Astrocyte of the cerebellum (primary cell): ENCODE results near the gene TMCC2.

Experiments
- DNase-seq: peaks from one replicate; pipeline ENCODE4 v3.0.0-alpha.2; 2011; ENCODE audit warnings: low read depth
- H3K4me3 ChIP-seq: 2 replicates; pipeline ENCODE4 v1.5.1; 2011; ENCODE audit warnings: mild to moderate bottlenecking, low read depth, low read length, moderate library complexity
- CTCF ChIP-seq: IDR thresholded peaks from 2 replicates; pipeline ENCODE4 v1.5.1; 2012; ENCODE audit warnings: low read length, low read depth, moderate library complexity, mild to moderate bottlenecking; ENCODE audit errors: missing control alignments
- in situ Hi-C: cut with HindIII; loops from 2 replicates; pipeline ENCODE4 v1.10.0; 2017; ENCODE audit warnings: low sequenced_read_pairs

TMCC2 gene

GRCh38 chr1:205260948-205261732 is 33.4 kb downstream of the TMCC2 start:
- DNase-seq = no peak
- no peak for TF ChIP-seq CTCF
- in situ Hi-C loops = no loop called here
- no peak overlapping the region for H3K4me3 ChIP-seq

DNA sequence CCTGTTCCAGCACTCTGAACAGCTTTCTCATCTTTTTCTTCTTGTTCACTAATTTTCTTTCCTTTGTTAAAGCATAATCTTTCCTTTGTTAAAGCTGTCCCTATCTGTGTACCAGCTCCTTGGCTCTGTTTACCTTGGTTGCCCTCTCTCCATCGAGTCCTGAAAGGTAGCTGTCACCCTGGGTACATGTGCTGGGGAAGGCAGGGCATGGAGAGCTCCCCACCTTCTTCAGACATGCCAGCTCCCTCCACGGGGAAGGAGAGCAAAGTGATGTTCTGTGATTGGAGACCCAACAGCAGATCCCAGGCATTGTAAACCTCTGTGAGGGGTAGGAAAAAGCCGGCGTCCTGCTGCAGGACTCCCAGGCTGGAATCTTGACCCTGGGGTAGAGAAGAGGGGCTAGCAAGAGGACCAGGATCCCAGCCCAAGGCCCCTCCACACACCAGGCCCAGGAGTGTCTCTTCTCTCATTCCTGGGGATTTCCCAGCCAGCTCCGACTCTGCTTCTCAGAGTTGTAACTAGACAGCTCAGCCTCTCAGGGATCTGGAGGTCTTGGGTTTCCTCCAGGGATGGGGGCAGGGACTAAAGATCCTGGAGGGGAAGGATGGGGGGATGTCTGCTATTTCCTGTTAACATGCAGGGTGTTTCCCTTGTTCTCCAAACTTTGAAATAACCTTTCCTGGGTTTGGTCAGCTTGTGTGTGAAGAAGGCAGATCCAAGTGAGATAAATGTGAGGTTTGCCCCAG is 34.4 kb downstream of the TMCC2 start:
- no peak overlapping the region for H3K4me3 ChIP-seq
- in situ Hi-C loops = no loop called here
- DNase-seq = no peak
- no peak for TF ChIP-seq CTCF

- DNase-seq = no peak
- no peak overlapping the region for H3K4me3 ChIP-seq
- no peak for TF ChIP-seq CTCF
- in situ Hi-C loops = no loop called here
These were observed 35.0 kb downstream of the TMCC2 start for GRCh38 chr1:205262731-205263171.

- TF ChIP-seq CTCF = no peak
- no peak for DNase-seq
- no peak overlapping the region for H3K4me3 ChIP-seq
- in situ Hi-C loops = no loop called here
These were observed 35.9 kb downstream of the TMCC2 start for GRCh38 chr1:205263580-205264190.

GRCh38 chr1:205266611-205267305 is 39.0 kb downstream of the TMCC2 start:
- in situ Hi-C loops = no loop called here
- no peak for TF ChIP-seq CTCF
- DNase-seq = no peak
- no peak overlapping the region for H3K4me3 ChIP-seq

- TF ChIP-seq CTCF = no peak
- no peak overlapping the region for H3K4me3 ChIP-seq
- in situ Hi-C loops = no loop called here
- no peak for DNase-seq
These were observed 39.7 kb downstream of the TMCC2 start for GRCh38 chr1:205267306-205267902.
